Measurements from ENCODE around the gene UCHL5. TPM values are rescaled to one million over a fixed set of nuclear protein-coding genes. Genes with fewer than 3 reads are reported as not detected.
"Not testable (repeated sequence)": the region's sequence is repeated elsewhere in the genome, so short reads cannot be mapped to it uniquely, and the experiment has no call there.

UCHL5 gene
- polyA plus RNA-seq, 1 experiment, result 9.4 TPM

GRCh38 chr1:193060115-193060403 lies 899 bp upstream of the UCHL5 start:
- DNase-seq (ENCODE audit: low read depth), result no peak
- Histone ChIP-seq H3K27me3 (ENCODE audit: control insufficient read depth, insufficient read depth, low read length) (no peaks in the 10 kb centered on the region), H3K4me3 (ENCODE audit: low read depth, low read length) (peak overlapping the region; percentile 72), H3K36me3 (ENCODE audit: control insufficient read depth, insufficient read depth, low read length) (no peaks in the 10 kb centered on the region)
- POLR2A ChIA-PET, result no interaction called here
- no peak for TF ChIP-seq CTCF (IDR thresholded peaks at IDR 0.05; ENCODE audit: insufficient read depth, low read depth, low read length)
- CTCF ChIA-PET, result no interaction called here

GRCh38 chr1:193058529-193059281 lies 455 bp downstream of the UCHL5 start:
- DNase-seq (ENCODE audit: low read depth), result no peak
- H3K27me3 ChIP-seq (ENCODE audit: control insufficient read depth, insufficient read depth, low read length), result no peaks in the 10 kb centered on the region
- H3K36me3 ChIP-seq (ENCODE audit: control insufficient read depth, insufficient read depth, low read length), result no peaks in the 10 kb centered on the region
- H3K4me3 ChIP-seq (ENCODE audit: low read depth, low read length), result peak overlapping the region; percentile 72
- ChIA-PET POLR2A (interaction anchor here (0.5 to 0.6 kb wide), 2 partner anchors 47 to 126 kb away, joined by 3 to 7 read pairs; partner anchors contain the start of gene GLRX2), CTCF (interaction anchor here (0.7 to 2.1 kb wide), 7 partner anchors 10 to 584 kb away, joined by 3 to 6 read pairs (median 3); no protein-coding TSS in a partner anchor)
- no peak for TF ChIP-seq CTCF (IDR thresholded peaks at IDR 0.05; ENCODE audit: insufficient read depth, low read depth, low read length)

- ChIA-PET CTCF (no interaction called here), POLR2A (no interaction called here)
- no peak for DNase-seq (ENCODE audit: low read depth)
- H3K27me3 ChIP-seq (ENCODE audit: control insufficient read depth, insufficient read depth, low read length), result no peaks in the 10 kb centered on the region
- H3K36me3 ChIP-seq (ENCODE audit: control insufficient read depth, insufficient read depth, low read length), result peaks cover under 1% of the 10 kb centered on the region
- H3K4me3 ChIP-seq (ENCODE audit: low read depth, low read length), result no peak overlapping the region
- no peak for TF ChIP-seq CTCF (IDR thresholded peaks at IDR 0.05; ENCODE audit: insufficient read depth, low read depth, low read length)
Measured at GRCh38 chr1:193054169-193054675, 4.9 kb downstream of the UCHL5 start.

GRCh38 chr1:193048913-193049312 lies 10.2 kb downstream of the UCHL5 start:
- H3K36me3 ChIP-seq (ENCODE audit: control insufficient read depth, insufficient read depth, low read length); POLR2A ChIA-PET; H3K27me3 ChIP-seq (ENCODE audit: control insufficient read depth, insufficient read depth, low read length); H3K4me3 ChIP-seq (ENCODE audit: low read depth, low read length); DNase-seq (ENCODE audit: low read depth); CTCF ChIA-PET: not testable (repeated sequence)

- H3K36me3 ChIP-seq (ENCODE audit: control insufficient read depth, insufficient read depth, low read length), result peaks cover 3% of the 10 kb centered on the region; the same call in 1 of the 2 replicates
- H3K4me3 ChIP-seq (ENCODE audit: low read depth, low read length), result no peak overlapping the region
- TF ChIP-seq CTCF (IDR thresholded peaks at IDR 0.05; ENCODE audit: insufficient read depth, low read depth, low read length), result no peak
- no peak for DNase-seq (ENCODE audit: low read depth)
- ChIA-PET POLR2A (no interaction called here), CTCF (interaction anchor here (0.9 kb wide), 1 partner anchor 13 kb away, joined by 3 read pairs; no protein-coding TSS in a partner anchor)
- H3K27me3 ChIP-seq (ENCODE audit: control insufficient read depth, insufficient read depth, low read length), result no peaks in the 10 kb centered on the region
Measured at GRCh38 chr1:193042766-193043691, 16.1 kb downstream of the UCHL5 start.

All from BJ (cell line).